A673 (cell line): ENCODE measurements around the gene DNAJC1. TPM values are rescaled to one million over a fixed set of nuclear protein-coding genes. Genes with fewer than 3 reads are reported as not detected.

Experiments
- BruUV-seq: library from RNA; stranded (reverse); fragments of 400-500 nt; replicated peaks from 2 replicates; lab custom pipeline; 2021; lab: Mats Ljungman, UMichigan
- CTCF ChIA-PET: fragments of 300-600 bp; sonication (Branson Sonifier 250); formaldehyde crosslinking; loops from one replicate; lab custom pipeline; 2022; ENCODE audit warnings: antibody characterized with exemption; lab: Charles Lee
- POLR2A ChIA-PET: fragments of 300-600 bp; sonication (Branson Sonifier 250); formaldehyde crosslinking; loops from one replicate; lab custom pipeline; 2022; ENCODE audit warnings: antibody characterized with exemption; ENCODE audit not compliant: low non-redundant PET; lab: Charles Lee
- DNase-seq: peaks from one replicate; pipeline ENCODE4 v3.0.0-alpha.2; 2015; ENCODE audit warnings: low spot score
- H3K27ac ChIP-seq: fragments of 200-600 bp; sonication (generic); 2 replicates; pipeline ENCODE4 v1.5.1; 2016; ENCODE audit warnings: mixed run types, low read depth, mild to moderate bottlenecking, mixed read lengths, antibody characterized with exemption, low read length; ENCODE audit not compliant: poor library complexity, severe bottlenecking
- H3K27me3 ChIP-seq: fragments of 200-600 bp; sonication (generic); replicated peaks from 2 replicates; pipeline ENCODE4 v1.6.1; 2017; ENCODE audit warnings: mixed run types, low read depth, mild to moderate bottlenecking, mixed read lengths, antibody characterized with exemption, low read length; ENCODE audit not compliant: insufficient read depth, poor library complexity
- H3K36me3 ChIP-seq: fragments of 200-600 bp; sonication (generic); 2 replicates; pipeline ENCODE4 v1.6.1; 2016; ENCODE audit warnings: mixed run types, mild to moderate bottlenecking, mixed read lengths, antibody characterized with exemption, low read length; ENCODE audit not compliant: insufficient read depth, poor library complexity, severe bottlenecking
- H3K4me1 ChIP-seq: fragments of 200-600 bp; sonication (generic); 2 replicates; pipeline ENCODE4 v1.6.1; 2017; ENCODE audit warnings: mixed run types, mild to moderate bottlenecking, mixed read lengths, antibody characterized with exemption, low read length; ENCODE audit not compliant: insufficient read depth, poor library complexity, severe bottlenecking
- H3K4me3 ChIP-seq: fragments of 200-600 bp; sonication (generic); 2 replicates; pipeline ENCODE4 v1.5.1; 2016; ENCODE audit warnings: low read depth, mixed run types, mild to moderate bottlenecking, mixed read lengths, low read length; ENCODE audit not compliant: poor library complexity, severe bottlenecking
- H3K9me3 ChIP-seq: fragments of 200-600 bp; sonication (generic); 2 replicates; pipeline ENCODE4 v1.6.1; 2016; ENCODE audit warnings: mixed run types, low read depth, mild to moderate bottlenecking, mixed read lengths, antibody characterized with exemption, low read length; ENCODE audit not compliant: poor library complexity, severe bottlenecking
- CTCF ChIP-seq: fragments of 300-800, 200-600 bp; sonication (generic); conservative IDR thresholded peaks from 2 replicates; pipeline ENCODE4 v1.5.1; 2017; ENCODE audit warnings: low read depth, mild to moderate bottlenecking, antibody characterized with exemption, low read length, moderate library complexity, mixed read lengths
- EZH2 ChIP-seq: fragments of 200-600 bp; sonication (generic); IDR thresholded peaks from 2 replicates; pipeline ENCODE4 v1.6.1; 2017; ENCODE audit warnings: borderline replicate concordance, low read depth, mild to moderate bottlenecking, mixed read lengths, antibody characterized with exemption, low read length; ENCODE audit not compliant: poor library complexity, severe bottlenecking
- intact Hi-C: fragments of 100-400 bp; cut with micrococcal nuclease; formaldehyde crosslinking; loops from one replicate; pipeline ENCODE4 v1.10.0; 2022; ENCODE audit not compliant: unreplicated experiment
- total RNA-seq: library from RNA; stranded (reverse); gene quantifications from 2 replicates; pipeline ENCODE4 v1.2.3, GENCODE V29; 2021

The DNAJC1 gene
- total RNA-seq, 1 experiment from 2014 or later: 21.2 TPM

- TF ChIP-seq EZH2: no peak
- TF ChIP-seq CTCF: no peak
- H3K36me3 ChIP-seq: peaks cover 40% of the 10 kb centered on the region
- DNase-seq: no peak
- CTCF ChIA-PET: no interaction called here
- intact Hi-C loops: no loop called here
- H3K27ac ChIP-seq: no peak overlapping the region
- POLR2A ChIA-PET: no interaction called here
- no TSS peak for BruUV-seq
- H3K4me3 ChIP-seq: no peak overlapping the region
- H3K4me1 ChIP-seq: no peaks in the 10 kb centered on the region
- H3K9me3 ChIP-seq: no peaks in the 10 kb centered on the region
- H3K27me3 ChIP-seq: no peaks in the 10 kb centered on the region
Observed at GRCh38 chr10:21744223-21744622, 259.3 kb downstream of the DNAJC1 start.

- Histone ChIP-seq H3K27me3 (no peaks in the 10 kb centered on the region), H3K27ac (no peak overlapping the region), H3K36me3 (peaks cover 40% of the 10 kb centered on the region), H3K9me3 (no peaks in the 10 kb centered on the region), H3K4me1 (no peaks in the 10 kb centered on the region), H3K4me3 (no peak overlapping the region)
- intact Hi-C loops: no loop called here
- TF ChIP-seq CTCF: no peak
- no peak for TF ChIP-seq EZH2
- DNase-seq: no peak
- CTCF ChIA-PET: no interaction called here
- BruUV-seq: TSS peak; percentile 26
- POLR2A ChIA-PET: no interaction called here
Observed at GRCh38 chr10:21742740-21743412, 260.7 kb downstream of the DNAJC1 start.

GRCh38 chr10:21740989-21741388 lies 262.5 kb downstream of the DNAJC1 start:
- BruUV-seq: no TSS peak
- Histone ChIP-seq H3K27me3 (no peaks in the 10 kb centered on the region), H3K27ac (no peak overlapping the region), H3K9me3 (no peaks in the 10 kb centered on the region), H3K4me3 (no peak overlapping the region), H3K36me3 (peaks cover 47% of the 10 kb centered on the region), H3K4me1 (no peaks in the 10 kb centered on the region)
- CTCF ChIA-PET: no interaction called here
- POLR2A ChIA-PET: no interaction called here
- TF ChIP-seq EZH2: no peak
- no peak for TF ChIP-seq CTCF
- DNase-seq: no peak
- intact Hi-C loops: no loop called here
